ENCODE results near the gene SYDE1.

GRCh38 chr19:15104003-15104402, 3.2 kb upstream of the SYDE1 start:
- TF ChIP-seq, protein P1, sequence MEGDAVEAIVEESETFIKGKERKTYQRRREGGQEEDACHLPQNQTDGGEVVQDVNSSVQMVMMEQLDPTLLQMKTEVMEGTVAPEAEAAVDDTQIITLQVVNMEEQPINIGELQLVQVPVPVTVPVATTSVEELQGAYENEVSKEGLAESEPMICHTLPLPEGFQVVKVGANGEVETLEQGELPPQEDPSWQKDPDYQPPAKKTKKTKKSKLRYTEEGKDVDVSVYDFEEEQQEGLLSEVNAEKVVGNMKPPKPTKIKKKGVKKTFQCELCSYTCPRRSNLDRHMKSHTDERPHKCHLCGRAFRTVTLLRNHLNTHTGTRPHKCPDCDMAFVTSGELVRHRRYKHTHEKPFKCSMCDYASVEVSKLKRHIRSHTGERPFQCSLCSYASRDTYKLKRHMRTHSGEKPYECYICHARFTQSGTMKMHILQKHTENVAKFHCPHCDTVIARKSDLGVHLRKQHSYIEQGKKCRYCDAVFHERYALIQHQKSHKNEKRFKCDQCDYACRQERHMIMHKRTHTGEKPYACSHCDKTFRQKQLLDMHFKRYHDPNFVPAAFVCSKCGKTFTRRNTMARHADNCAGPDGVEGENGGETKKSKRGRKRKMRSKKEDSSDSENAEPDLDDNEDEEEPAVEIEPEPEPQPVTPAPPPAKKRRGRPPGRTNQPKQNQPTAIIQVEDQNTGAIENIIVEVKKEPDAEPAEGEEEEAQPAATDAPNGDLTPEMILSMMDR (IDR thresholded peaks at IDR 0.05; ENCODE audit: insufficient read depth, low read length), result no peak
- TF ChIP-seq POLR2AphosphoS5 (IDR thresholded peaks at IDR 0.05; ENCODE audit: low read depth) (no peak), SPI1 (IDR thresholded peaks at IDR 0.05; ENCODE audit: borderline replicate concordance, low read depth) (no peak), REST (IDR thresholded peaks at IDR 0.05; ENCODE audit: insufficient replicate concordance, low read depth) (no peak), GABPA (IDR thresholded peaks at IDR 0.05; ENCODE audit: low read depth) (no peak)

Measured in HL-60 (cell line).